DMS53 treated with DMSO at 0.1 percent for 48 hours (cell line): ENCODE data around the gene PCOLCE2.

Experiments
- DNase-seq: peaks from one replicate; lab custom pipeline; 2025; ENCODE audit not compliant: unreplicated experiment; lab: John Stamatoyannopoulos, UW

PCOLCE2 gene, protein sequence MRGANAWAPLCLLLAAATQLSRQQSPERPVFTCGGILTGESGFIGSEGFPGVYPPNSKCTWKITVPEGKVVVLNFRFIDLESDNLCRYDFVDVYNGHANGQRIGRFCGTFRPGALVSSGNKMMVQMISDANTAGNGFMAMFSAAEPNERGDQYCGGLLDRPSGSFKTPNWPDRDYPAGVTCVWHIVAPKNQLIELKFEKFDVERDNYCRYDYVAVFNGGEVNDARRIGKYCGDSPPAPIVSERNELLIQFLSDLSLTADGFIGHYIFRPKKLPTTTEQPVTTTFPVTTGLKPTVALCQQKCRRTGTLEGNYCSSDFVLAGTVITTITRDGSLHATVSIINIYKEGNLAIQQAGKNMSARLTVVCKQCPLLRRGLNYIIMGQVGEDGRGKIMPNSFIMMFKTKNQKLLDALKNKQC

DNA sequence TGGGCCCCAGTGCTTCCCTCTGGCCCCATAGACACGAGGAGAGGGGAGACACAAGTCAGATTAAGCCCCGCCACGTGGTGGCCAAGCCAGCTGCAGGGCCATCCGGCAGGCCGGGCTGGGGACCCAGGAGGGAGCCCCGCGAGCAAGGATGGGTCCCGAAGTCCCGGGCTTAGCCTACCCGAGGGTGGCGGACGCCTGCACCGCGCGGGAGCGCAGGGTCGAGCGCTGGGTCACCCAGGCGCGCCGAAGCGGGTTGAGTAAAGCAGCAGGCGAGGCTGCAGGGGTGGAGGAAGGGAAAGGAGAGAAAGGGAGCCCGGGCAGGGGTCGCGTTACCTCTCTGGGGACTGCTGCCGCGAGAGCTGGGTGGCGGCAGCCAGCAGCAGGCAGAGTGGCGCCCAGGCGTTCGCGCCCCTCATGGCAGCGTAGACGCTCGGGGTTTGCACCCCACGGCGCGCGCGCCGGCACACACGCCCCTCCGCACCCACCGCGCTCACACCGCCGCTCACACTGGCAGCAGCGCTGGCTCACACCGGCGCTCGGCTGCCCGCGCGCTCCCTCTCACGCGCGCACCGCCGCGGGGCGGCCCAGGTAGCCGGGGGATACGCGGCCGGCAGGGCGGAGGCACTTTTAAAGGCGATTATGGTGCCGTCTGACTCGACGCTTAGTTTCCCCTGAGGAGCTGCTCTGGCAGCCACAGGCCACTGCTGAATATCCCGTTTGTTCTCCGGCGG is at the start of gene PCOLCE2:
Gene PCOLCE2 (minus strand): TSS at position 603 of the 731 bp plus-strand sequence. CDS start 187 bp downstream, at position 416.
- DNase-seq = no peak

DNA sequence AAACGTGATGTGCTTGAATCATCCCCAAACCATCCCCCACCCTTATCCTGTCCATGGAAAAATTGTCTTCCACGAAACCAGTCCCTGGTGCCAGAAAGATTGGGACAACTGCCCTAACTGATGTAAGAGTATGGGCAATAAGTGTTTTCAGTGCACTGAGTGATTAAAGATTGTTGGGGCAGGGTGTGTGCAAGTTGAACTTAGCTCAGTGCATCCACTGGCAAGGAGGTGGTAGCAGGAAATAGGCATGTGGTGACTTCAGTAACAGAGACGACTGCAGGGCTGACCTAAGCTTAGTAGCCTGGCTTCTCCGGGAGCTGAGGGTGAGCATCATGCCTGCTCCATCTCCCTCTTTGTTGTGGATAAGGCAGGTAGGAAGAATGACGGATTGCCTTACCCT is 47.1 kb upstream of the PCOLCE2 start:
- no peak for DNase-seq

- DNase-seq = no peak
Observed at GRCh38 chr3:142934887-142935269, 46.0 kb upstream of the PCOLCE2 start.

DNA sequence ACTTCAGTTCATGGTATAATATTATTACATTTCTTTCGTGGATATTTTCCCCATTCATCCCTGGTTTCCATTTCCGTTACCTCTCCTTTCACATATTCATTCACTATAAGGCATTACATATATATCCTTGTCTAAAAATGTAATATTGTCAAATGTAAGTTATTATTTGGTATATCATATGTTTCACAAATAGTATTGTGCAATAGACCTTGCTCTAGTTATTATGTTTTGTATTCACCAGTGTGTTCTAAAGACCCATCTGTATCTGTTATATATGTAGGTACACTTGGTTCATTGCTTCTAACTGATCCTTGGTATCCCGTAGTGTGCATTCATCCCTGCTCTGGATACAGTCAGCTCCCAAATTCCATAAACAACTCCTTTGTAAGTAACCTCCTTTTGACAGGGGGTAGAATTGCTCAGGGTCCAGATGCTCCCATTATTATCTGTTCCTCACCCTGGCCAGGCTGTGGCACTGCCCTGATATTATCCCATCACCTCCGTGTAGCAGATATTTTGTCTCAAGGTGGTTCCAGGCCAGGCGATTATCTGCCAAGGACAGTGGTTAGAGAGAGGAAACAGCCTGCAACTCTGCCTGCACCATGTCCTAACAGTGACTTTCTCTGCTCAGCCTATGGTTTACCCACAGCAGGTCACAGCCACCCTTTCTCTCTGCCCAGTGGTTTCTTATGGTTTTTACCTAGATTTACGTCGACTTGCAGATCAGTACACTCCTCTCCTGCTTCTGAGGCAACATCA is 45.4 kb upstream of the PCOLCE2 start:
- DNase-seq = no peak

GRCh38 chr3:142931222-142931621 is 42.3 kb upstream of the PCOLCE2 start:
- DNase-seq = no peak

GRCh38 chr3:142930463-142930862 is 41.6 kb upstream of the PCOLCE2 start:
- DNase-seq = no peak

GRCh38 chr3:142929890-142930289 is 41.0 kb upstream of the PCOLCE2 start:
- DNase-seq = no peak

DNA sequence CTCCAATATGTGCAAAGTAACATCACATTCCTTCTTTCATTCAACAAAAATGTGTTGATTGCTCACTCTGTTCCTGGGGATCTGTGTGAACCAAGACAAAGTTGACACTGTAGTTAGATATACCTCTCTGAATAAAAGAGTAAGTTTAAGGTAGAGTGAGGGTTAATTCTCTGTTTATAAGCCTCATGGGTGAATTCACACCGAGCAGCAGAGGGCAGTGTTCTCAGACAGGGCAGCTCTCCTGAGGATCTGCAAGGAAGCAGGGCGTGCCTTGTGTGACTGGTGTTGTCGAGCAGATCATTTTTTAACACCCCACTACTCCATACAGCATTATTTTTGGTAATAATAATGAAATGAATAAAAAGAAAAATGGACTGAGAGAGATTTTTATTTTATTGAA is 40.2 kb upstream of the PCOLCE2 start:
- peak; percentile 40 for DNase-seq

GRCh38 chr3:142926368-142926944 is 37.6 kb upstream of the PCOLCE2 start:
- DNase-seq = no peak

DNA sequence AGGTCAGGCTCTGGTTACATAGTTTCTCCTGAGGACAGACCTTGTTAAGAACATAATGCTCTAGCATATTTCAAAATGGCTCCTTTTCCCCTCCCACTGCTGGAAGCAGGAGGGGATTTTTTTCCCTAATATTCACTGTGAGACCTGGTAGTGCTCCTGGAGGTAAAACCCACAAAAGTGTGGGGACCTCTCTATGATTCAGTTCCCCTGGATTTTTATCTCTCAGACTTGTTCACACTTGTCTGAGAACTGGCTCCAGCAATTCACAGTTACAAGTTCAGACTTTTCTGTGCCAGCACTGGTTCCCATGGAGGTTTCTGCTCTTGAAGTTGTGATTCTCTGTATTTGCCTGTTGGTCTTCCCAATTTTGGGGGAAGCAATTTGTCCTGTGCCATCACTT is 36.3 kb upstream of the PCOLCE2 start:
- DNase-seq = no peak

- DNase-seq = no peak
Observed at GRCh38 chr3:142923694-142924093, 34.8 kb upstream of the PCOLCE2 start.

GRCh38 chr3:142916605-142917004 is 27.7 kb upstream of the PCOLCE2 start:
- DNase-seq = no peak

DNA sequence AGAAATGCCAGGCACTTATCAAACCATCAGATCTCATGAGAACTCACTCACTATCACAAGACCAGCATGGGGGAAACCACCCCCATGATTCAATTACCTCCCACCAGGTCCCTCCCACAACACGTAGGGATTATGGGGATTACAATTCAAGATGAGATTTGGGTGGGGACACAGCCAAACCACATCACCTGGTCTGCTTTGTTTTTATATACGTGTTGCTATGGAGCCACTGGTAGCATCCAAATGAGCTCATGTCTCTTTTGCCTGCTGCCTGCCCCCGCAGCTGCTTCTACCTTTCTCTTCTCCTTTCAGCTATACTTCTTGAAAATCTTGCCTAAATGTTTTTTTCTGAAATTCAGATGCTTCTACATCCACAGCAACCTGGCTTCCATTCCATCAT is 26.8 kb upstream of the PCOLCE2 start:
- no peak for DNase-seq

DNA sequence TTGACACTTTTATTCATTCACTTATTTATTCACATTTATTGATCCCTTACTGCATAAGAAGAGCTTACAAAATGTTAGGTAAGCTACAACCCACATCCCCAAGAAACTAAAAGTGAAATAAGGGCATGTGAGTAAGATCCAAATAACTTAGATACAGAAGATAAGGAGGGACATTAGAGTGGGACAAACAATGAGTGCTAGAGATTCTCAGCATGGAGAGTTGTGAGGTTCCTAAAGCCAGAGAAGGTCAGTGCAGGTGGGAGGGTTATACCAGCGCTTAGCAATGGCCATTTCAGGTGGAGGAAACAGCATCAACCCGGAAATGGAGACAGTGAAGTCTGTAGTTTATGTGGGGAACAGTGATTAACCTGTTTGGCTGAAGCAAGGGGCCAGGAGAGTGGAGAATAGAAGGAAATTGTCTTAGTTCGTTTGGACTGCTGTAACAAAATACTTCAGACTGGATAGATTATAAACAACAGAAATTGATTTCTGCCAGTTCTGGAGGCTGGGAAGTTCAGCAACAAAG is 25.5 kb upstream of the PCOLCE2 start:
- no peak for DNase-seq

DNA sequence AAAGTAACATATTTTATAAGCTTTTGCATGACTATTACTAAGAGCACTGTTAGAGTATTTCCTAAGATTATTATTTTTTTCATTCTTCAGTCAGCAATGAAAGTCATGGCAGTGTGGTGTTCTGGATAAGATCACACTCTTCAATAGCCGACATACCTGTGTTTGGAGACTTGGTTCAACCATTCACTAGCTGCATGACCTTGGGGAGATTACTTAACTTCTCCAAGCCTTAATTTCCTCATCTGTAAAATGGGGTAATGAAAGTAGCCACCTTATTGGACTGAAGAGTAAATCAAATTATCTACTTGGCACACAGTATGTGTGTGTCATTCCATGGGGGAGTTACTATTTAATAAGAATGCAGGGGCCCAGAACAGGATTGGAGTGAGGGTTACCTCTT is 24.5 kb upstream of the PCOLCE2 start:
- no peak for DNase-seq

- DNase-seq = no peak
Observed at GRCh38 chr3:142912402-142913172, 23.7 kb upstream of the PCOLCE2 start.

DNA sequence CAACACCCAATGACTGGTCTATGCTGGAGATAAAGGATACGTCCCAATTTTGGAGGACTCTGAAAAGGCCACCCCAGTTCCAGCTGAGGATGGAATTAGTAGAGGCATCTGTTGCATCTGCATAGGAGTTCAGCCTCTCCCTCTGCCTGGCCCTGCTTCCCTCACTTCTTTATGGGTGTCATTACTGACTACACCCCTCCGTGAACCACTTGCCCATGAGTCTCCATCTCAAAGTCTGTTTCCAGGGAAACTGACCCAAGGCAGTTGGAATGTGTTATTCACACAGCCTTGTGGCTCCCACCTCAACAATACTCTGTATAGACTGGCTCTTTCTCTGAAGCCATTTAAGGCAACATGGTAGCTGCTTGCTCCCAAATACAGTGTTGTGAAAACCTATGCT is 21.4 kb upstream of the PCOLCE2 start:
- DNase-seq = no peak

- no peak for DNase-seq
Observed at GRCh38 chr3:142909282-142909681, 20.4 kb upstream of the PCOLCE2 start.

GRCh38 chr3:142907996-142908395 is 19.1 kb upstream of the PCOLCE2 start:
- no peak for DNase-seq
